HepG2 (cell line): ENCODE measurements around the gene ANKRD12. TPM values are rescaled to one million over a fixed set of nuclear protein-coding genes. Genes with fewer than 3 reads are reported as not detected.

Experiments used
- ATAC-seq: fragments of 200-7000 bp; cut with Tn5 transposase; 3 replicates; pipeline ENCODE4 v1.9.1; 2020; ENCODE audit warnings: mild to moderate bottlenecking, moderate library complexity
- BruUV-seq: library from RNA; stranded (reverse); fragments of 400-500 nt; replicated peaks from 2 replicates; lab custom pipeline; 2021; lab: Mats Ljungman, UMichigan
- CTCF ChIA-PET: fragments of 300-600 bp; formaldehyde crosslinking; extraction: SDS; loops from one replicate; lab custom pipeline; 2021; ENCODE audit warnings: low total read pairs, inconsistent platforms, low intra/inter-chr PET ratio; lab: Yijun Ruan, JAX
- POLR2A ChIA-PET: fragments of 350-600 bp; sonication (Branson Sonifier 250); formaldehyde crosslinking; loops from one replicate; lab custom pipeline; 2020; ENCODE audit warnings: antibody characterized with exemption, inconsistent platforms; lab: Yijun Ruan, JAX
- DNase-seq: peaks from one replicate; pipeline ENCODE4 v3.0.0-alpha.2; 2015; ENCODE audit warnings: low spot score
- FAIRE-seq: peaks from 3 replicates; lab custom pipeline; 2011; peaks lifted over from hg19 to GRCh38; lab: Jason Lieb, UNC
- H2AFZ ChIP-seq: one replicate; pipeline ENCODE4 v1.6.1; 2011; ENCODE audit warnings: low read length, inconsistent platforms
- H3K27ac ChIP-seq: fragments of 300-600 bp; 3 replicates; pipeline ENCODE4 v1.8.0; 2011; ENCODE audit warnings: mixed run types, mild to moderate bottlenecking, mixed read lengths, low read length, inconsistent platforms; ENCODE audit not compliant: insufficient read depth; ENCODE audit errors: extremely low read length
- H3K27me3 ChIP-seq, 2 experiments: fragments of 200-600 bp in 1 of 2; 2 replicates in 1 of 2; 3 replicates in 1 of 2; pipeline versions ENCODE4 v1.6.0 to v1.8.0; 2011; ENCODE audit warnings: low read length in 2 of 2, mild to moderate bottlenecking in 2 of 2, moderate library complexity in 2 of 2, inconsistent platforms in 1 of 2; ENCODE audit not compliant: insufficient read depth in 2 of 2, control insufficient read depth in 1 of 2
- H3K36me3 ChIP-seq, 2 experiments: fragments of 200-600 bp in 1 of 2; replicated peaks in 1 of 2; 2 replicates in 1 of 2; 3 replicates in 1 of 2; pipeline versions ENCODE4 v1.5.1 to v1.8.0; 2011; ENCODE audit warnings: low read length in 2 of 2, inconsistent platforms in 1 of 2; ENCODE audit not compliant: insufficient read depth in 2 of 2, control insufficient read depth in 1 of 2
- H3K4me1 ChIP-seq: 2 replicates; pipeline ENCODE4 v1.5.1; 2012; ENCODE audit warnings: low read length, inconsistent platforms; ENCODE audit not compliant: insufficient read depth
- H3K4me2 ChIP-seq: 2 replicates; pipeline ENCODE4 v1.6.0; 2011; ENCODE audit warnings: low read depth, low read length, inconsistent platforms
- H3K4me3 ChIP-seq, 3 experiments: fragments of 200-600 bp in 1 of 3; sonication (generic), shearing (Covaris generic) in 1 of 3; replicated peaks in 1 of 3; 2 replicates each; pipeline ENCODE4 v1.5.1; 2011 to 2016; ENCODE audit warnings: low read length in 3 of 3, inconsistent platforms in 2 of 3, low read depth in 2 of 3, mild to moderate bottlenecking in 2 of 3, control low read depth in 1 of 3, mixed read lengths in 1 of 3; ENCODE audit not compliant: insufficient read depth in 1 of 3
- H3K79me2 ChIP-seq: one replicate; pipeline ENCODE4 v1.6.1; 2011; ENCODE audit warnings: low read length, inconsistent platforms; ENCODE audit not compliant: insufficient read depth
- H3K9ac ChIP-seq: 2 replicates; pipeline ENCODE4 v1.6.0; 2011; ENCODE audit warnings: mild to moderate bottlenecking, low read depth, low read length, inconsistent platforms; ENCODE audit not compliant: insufficient read depth
- H3K9me3 ChIP-seq: 2 replicates; pipeline ENCODE4 v1.5.1; 2012; ENCODE audit warnings: mild to moderate bottlenecking, low read length
- H4K20me1 ChIP-seq: 2 replicates; pipeline ENCODE4 v1.6.0; 2011; ENCODE audit warnings: inconsistent platforms, mild to moderate bottlenecking, low read length, moderate library complexity; ENCODE audit not compliant: insufficient read depth
- FOSL2 ChIP-seq: sonication (generic); formaldehyde crosslinking; IDR thresholded peaks from 2 replicates; pipeline ENCODE4 v1.4.0; 2020; ENCODE audit warnings: missing genetic modification reagents
- HOXA5 ChIP-seq: sonication (generic); formaldehyde crosslinking; IDR thresholded peaks from 2 replicates; pipeline ENCODE4 v1.4.0; 2020; ENCODE audit warnings: missing genetic modification reagents
- NRL ChIP-seq: sonication (generic); formaldehyde crosslinking; IDR thresholded peaks from 2 replicates; pipeline ENCODE4 v1.5.0; 2020; ENCODE audit warnings: missing genetic modification reagents, mild to moderate bottlenecking, moderate library complexity, borderline replicate concordance
- RBM22 ChIP-seq: fragments of 200-400 bp; formaldehyde crosslinking; optimal IDR thresholded peaks from 2 replicates; pipeline ENCODE3; 2017; ENCODE audit warnings: mild to moderate bottlenecking, low read length, moderate library complexity
- RCOR2 ChIP-seq: IDR thresholded peaks from 2 replicates; pipeline ENCODE4 v1.6.1; 2016; ENCODE audit warnings: missing biosample characterization, missing genetic modification reagents
- REXO4 ChIP-seq: sonication (generic); formaldehyde crosslinking; IDR thresholded peaks from 2 replicates; pipeline ENCODE4 v1.8.0; 2022; ENCODE audit warnings: missing genetic modification reagents, mild to moderate bottlenecking, borderline replicate concordance
- SMAD9 ChIP-seq: sonication (generic); formaldehyde crosslinking; IDR thresholded peaks from 2 replicates; pipeline ENCODE4 v1.5.1; 2020; ENCODE audit warnings: mild to moderate bottlenecking, missing genetic modification reagents
- SP1 ChIP-seq, 2 experiments: fragments of 450-650 bp in 1 of 2; sonication (generic) in 1 of 2; formaldehyde crosslinking in 1 of 2; IDR thresholded peaks; 2 replicates each; pipeline versions ENCODE4 v1.4.0 to v1.6.1; 2016 to 2020; ENCODE audit warnings: missing genetic modification reagents in 1 of 2
- TBX2 ChIP-seq: sonication (generic); formaldehyde crosslinking; IDR thresholded peaks from 2 replicates; pipeline ENCODE4 v1.5.0; 2020; ENCODE audit warnings: missing genetic modification reagents, mild to moderate bottlenecking, borderline replicate concordance
- ZNF260 ChIP-seq: sonication (generic); formaldehyde crosslinking; IDR thresholded peaks from 2 replicates; pipeline ENCODE4 v1.4.0; 2020; ENCODE audit warnings: missing genetic modification reagents, low read depth, mild to moderate bottlenecking, borderline replicate concordance
- ZNF3 ChIP-seq: IDR thresholded peaks from 2 replicates; pipeline ENCODE4 v1.7.0; 2017; ENCODE audit warnings: inconsistent platforms
- ZNF775 ChIP-seq: sonication (generic); formaldehyde crosslinking; IDR thresholded peaks from 2 replicates; pipeline ENCODE4 v1.4.0; 2020; ENCODE audit warnings: missing genetic modification reagents, mild to moderate bottlenecking, moderate library complexity, borderline replicate concordance
- WGBS: methylation state at CpG from one replicate; pipeline ENCODE4 v1.1.6; 2017; ENCODE audit warnings: low lambda C conversion rate; 5-methylcytosine and 5-hydroxymethylcytosine counted together
- in situ Hi-C: cut with HindIII; loops from 2 replicates; pipeline ENCODE4 v1.10.0; 2017; ENCODE audit warnings: low pct_unique_long_range_greater_than_20kb; ENCODE audit not compliant: extremely low pct_ligation_motif_present
- intact Hi-C: fragments of 100-400 bp; cut with micrococcal nuclease; formaldehyde crosslinking; loops from one replicate; pipeline ENCODE4 v1.10.0; 2022; ENCODE audit not compliant: unreplicated experiment
- polyA plus RNA-seq, 8 experiments: library from polyadenylated mRNA; depleted of rRNA in 3 of 8; stranded (reverse) in 7 of 8; unstranded in 1 of 8; fragments of >200 nt; fragmentation: Illumina TruSeq in 4 of 8; extraction: Trizol in 4 of 8; gene quantifications; 2 replicates each; pipeline versions ENCODE4 v1.2.1 to v1.2.3, GENCODE V29; 2011 to 2016; ENCODE audit warnings: low read depth in 4 of 8, missing spikeins in 1 of 8, mixed read lengths in 1 of 8; ENCODE audit not compliant: insufficient read depth in 1 of 8
- total RNA-seq, 5 experiments: library from RNA; depleted of rRNA; stranded (reverse); fragments of >200 nt; fragmentation: Illumina TruSeq; extraction: Trizol; gene quantifications; 2 replicates each; pipeline ENCODE4 v1.2.3, GENCODE V29; 2016; ENCODE audit warnings: low read depth in 1 of 5
- TF ChIP-seq, protein P1 (sequence below): sonication (generic); formaldehyde crosslinking; IDR thresholded peaks from 2 replicates; pipeline ENCODE4 v1.4.0; 2020; ENCODE audit warnings: missing genetic modification reagents
- TF ChIP-seq, protein P2 (sequence below): IDR thresholded peaks from 2 replicates; pipeline ENCODE4 v1.6.1; 2016
- TF ChIP-seq, protein P3 (sequence below): sonication (generic); formaldehyde crosslinking; IDR thresholded peaks from 2 replicates; pipeline ENCODE4 v1.5.1; 2020; ENCODE audit warnings: missing genetic modification reagents, mild to moderate bottlenecking, borderline replicate concordance

Gene ANKRD12
- total and polyA plus RNA-seq, 2 of the 13 experiments (the other 11 are each of a cell fraction or from before 2014, with no cell fraction given), result 6.0 to 23.2 TPM

DNA sequence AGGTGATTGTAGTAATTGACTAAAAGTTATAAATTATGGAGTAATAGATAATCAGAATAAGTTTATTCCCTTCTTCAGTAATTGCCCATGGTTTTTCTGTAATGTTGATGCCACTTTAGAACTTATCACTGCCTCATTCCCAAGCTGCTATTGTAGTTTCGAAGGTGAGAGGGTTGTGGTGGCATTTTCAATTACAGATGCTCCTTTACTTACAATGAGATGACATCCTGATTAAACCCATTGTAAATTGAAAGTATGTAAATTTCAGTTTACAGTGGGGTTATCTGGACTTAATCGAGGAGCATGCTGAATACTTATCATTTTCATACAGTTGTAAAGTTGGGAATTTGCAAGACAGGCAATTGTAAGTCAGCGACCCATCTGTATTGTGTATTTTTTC lies 31.2 kb upstream of the ANKRD12 start:
- Histone ChIP-seq H3K4me3 (peak overlapping the region; percentile 57 to 78 (median 71)), H2AFZ (no peak overlapping the region), H3K9me3 (no peaks in the 10 kb centered on the region), H3K27me3 (no peaks in the 10 kb centered on the region; a peak in 1 of 5 replicates), H3K4me2 (peak overlapping the region; percentile 72), H3K27ac (peak overlapping the region; percentile 92), H3K36me3 (peaks cover 0 to 3% of the 10 kb centered on the region in 2 experiments; a peak in 2 of 5 replicates), H3K4me1 (peaks cover 69% of the 10 kb centered on the region), H4K20me1 (peaks cover 58% of the 10 kb centered on the region), H3K9ac (peak overlapping the region; percentile 96), H3K79me2 (peaks cover 78% of the 10 kb centered on the region)
- POLR2A ChIA-PET, result interaction anchor here (0.5 to 5.7 kb wide), 3 partner anchors 11 to 31 kb away, joined by 3 to 71 read pairs (median 67); partner anchors contain the start of gene ANKRD12
- DNase-seq (no peak), FAIRE-seq (no peak), ATAC-seq (no peak)
- CTCF ChIA-PET, result no interaction called here
- in situ Hi-C loops (no loop called here), intact Hi-C loops (no loop called here)
- WGBS, result 39% methylated on average over 3 of the region's 3 CpGs
- no peak for TF ChIP-seq RCOR2 (CRISPR knock-in tag)
- no peak for TF ChIP-seq ZNF775 (CRISPR knock-in tag)
- TF ChIP-seq ZNF3, result no peak
- no peak for TF ChIP-seq SP1 (IDR thresholded peaks at IDR 0.05)
- no peak for TF ChIP-seq SP1 (CRISPR knock-in tag; IDR thresholded peaks at IDR 0.05)
- TF ChIP-seq, protein P1, sequence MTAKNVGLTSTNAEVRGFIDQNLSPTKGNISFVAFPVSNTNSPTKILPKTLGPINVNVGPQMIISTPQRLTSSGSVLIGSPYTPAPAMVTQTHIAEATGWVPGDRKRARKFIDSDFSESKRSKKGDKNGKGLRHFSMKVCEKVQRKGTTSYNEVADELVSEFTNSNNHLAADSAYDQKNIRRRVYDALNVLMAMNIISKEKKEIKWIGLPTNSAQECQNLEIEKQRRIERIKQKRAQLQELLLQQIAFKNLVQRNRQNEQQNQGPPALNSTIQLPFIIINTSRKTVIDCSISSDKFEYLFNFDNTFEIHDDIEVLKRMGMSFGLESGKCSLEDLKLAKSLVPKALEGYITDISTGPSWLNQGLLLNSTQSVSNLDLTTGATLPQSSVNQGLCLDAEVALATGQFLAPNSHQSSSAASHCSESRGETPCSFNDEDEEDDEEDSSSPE (CRISPR knock-in tag), result no peak
- TF ChIP-seq, protein P2, sequence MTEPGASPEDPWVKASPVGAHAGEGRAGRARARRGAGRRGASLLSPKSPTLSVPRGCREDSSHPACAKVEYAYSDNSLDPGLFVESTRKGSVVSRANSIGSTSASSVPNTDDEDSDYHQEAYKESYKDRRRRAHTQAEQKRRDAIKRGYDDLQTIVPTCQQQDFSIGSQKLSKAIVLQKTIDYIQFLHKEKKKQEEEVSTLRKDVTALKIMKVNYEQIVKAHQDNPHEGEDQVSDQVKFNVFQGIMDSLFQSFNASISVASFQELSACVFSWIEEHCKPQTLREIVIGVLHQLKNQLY (CRISPR knock-in tag), result no peak
- TF ChIP-seq, protein P3, sequence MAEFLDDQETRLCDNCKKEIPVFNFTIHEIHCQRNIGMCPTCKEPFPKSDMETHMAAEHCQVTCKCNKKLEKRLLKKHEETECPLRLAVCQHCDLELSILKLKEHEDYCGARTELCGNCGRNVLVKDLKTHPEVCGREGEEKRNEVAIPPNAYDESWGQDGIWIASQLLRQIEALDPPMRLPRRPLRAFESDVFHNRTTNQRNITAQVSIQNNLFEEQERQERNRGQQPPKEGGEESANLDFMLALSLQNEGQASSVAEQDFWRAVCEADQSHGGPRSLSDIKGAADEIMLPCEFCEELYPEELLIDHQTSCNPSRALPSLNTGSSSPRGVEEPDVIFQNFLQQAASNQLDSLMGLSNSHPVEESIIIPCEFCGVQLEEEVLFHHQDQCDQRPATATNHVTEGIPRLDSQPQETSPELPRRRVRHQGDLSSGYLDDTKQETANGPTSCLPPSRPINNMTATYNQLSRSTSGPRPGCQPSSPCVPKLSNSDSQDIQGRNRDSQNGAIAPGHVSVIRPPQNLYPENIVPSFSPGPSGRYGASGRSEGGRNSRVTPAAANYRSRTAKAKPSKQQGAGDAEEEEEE (CRISPR knock-in tag), result no peak
- TF ChIP-seq ZNF260, result no peak
- TF ChIP-seq HOXA5 (CRISPR knock-in tag), result no peak
- TF ChIP-seq RBM22, result no peak
- no peak for TF ChIP-seq TBX2 (CRISPR knock-in tag)
- TF ChIP-seq REXO4, result no peak
- TF ChIP-seq NRL, result no peak
- no peak for TF ChIP-seq FOSL2
- TF ChIP-seq SMAD9 (CRISPR knock-in tag), result no peak
- no TSS peak for BruUV-seq
